ENCODE measurements around the gene RAX2. TPM values are rescaled to one million over a fixed set of nuclear protein-coding genes. Genes with fewer than 3 reads are reported as not detected.
A peak's percentile ranks its signal among the peaks of the same experiment; 100 is the strongest.

RAX2 gene
- total and polyA plus RNA-seq, 2 of the 8 experiments (the other 6 are each of a cell fraction or from before 2014, with no cell fraction given) = 0.08 TPM; not detected in 1

DNA sequence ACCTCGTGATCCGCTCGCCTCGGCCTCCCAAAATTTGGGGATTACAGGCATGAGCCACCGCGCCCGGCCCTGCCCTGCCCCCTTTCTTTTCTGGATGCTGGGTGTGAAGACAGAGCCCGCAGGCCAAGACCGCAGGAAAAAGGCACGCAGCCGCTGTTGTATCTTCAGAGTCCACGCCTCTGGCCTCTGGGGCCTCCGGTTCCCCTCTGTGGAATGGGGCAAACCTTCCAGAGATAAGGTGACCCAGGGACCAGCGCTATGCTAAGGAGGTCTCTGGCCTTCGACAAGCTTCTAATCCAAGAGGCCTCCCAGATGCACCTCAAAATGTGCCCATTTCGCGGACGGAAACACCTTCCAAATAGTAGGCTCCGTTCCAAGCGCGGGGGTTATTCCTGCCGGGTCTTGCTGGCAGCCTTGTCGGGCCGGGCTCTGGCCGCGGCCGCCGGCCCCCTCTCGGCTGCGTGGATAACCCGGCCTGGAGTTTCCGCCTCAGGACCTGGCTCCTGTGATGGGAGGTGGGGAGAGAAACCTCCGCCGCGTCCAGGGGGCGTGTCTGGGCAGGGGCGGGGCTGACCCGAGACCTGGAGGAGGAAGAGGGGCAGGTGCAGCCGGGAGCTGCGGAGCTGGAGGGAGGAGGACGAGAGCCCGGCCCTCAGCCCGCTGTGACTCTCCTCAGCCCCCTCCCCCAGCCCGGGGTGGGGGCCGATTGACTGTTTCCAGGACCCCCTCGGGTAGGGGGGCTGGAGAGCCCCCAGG is 50.7 kb downstream of the RAX2 start (continued):
- TF ChIP-seq SIN3A (conservative IDR thresholded peaks at IDR 0.05 in 1 of 2, IDR thresholded peaks at IDR 0.05 in 1 of 2; ENCODE audit: low read depth in 1 of 2, low read length in 2 of 2) = peak; percentile 74 to 95; a peak in 3 of 4 replicates
- TF ChIP-seq SIX5 (IDR thresholded peaks at IDR 0.05; ENCODE audit: low read depth, low read length) = no peak
- TF ChIP-seq KDM5A (IDR thresholded peaks at IDR 0.05; ENCODE audit: low read length) = no peak
- TF ChIP-seq TCF12 (IDR thresholded peaks at IDR 0.05; ENCODE audit: low read depth, low read length) = peak; percentile 70
- TF ChIP-seq CBX5 (IDR thresholded peaks at IDR 0.05; ENCODE audit: low read depth, low read length) = no peak
- TF ChIP-seq RAD21 (IDR thresholded peaks at IDR 0.05 in 1 of 2, conservative IDR thresholded peaks at IDR 0.05 in 1 of 2; ENCODE audit: low read depth in 2 of 2, low read length in 2 of 2) = peak in 1 of 2 experiments; percentile 24; a peak in 1 of 4 replicates
- no peak for TF ChIP-seq RBBP5 (IDR thresholded peaks at IDR 0.05; ENCODE audit: borderline replicate concordance, low read depth, low read length)
- no peak for TF ChIP-seq ASH2L (IDR thresholded peaks at IDR 0.05; ENCODE audit: low read length)
- no peak for TF ChIP-seq NANOG (IDR thresholded peaks at IDR 0.05; ENCODE audit: insufficient read depth, low read depth, low read length, poor library complexity, severe bottlenecking)
- no peak for TF ChIP-seq HDAC6 (IDR thresholded peaks at IDR 0.05; ENCODE audit: low read depth, low read length)
- TF ChIP-seq, protein P1, sequence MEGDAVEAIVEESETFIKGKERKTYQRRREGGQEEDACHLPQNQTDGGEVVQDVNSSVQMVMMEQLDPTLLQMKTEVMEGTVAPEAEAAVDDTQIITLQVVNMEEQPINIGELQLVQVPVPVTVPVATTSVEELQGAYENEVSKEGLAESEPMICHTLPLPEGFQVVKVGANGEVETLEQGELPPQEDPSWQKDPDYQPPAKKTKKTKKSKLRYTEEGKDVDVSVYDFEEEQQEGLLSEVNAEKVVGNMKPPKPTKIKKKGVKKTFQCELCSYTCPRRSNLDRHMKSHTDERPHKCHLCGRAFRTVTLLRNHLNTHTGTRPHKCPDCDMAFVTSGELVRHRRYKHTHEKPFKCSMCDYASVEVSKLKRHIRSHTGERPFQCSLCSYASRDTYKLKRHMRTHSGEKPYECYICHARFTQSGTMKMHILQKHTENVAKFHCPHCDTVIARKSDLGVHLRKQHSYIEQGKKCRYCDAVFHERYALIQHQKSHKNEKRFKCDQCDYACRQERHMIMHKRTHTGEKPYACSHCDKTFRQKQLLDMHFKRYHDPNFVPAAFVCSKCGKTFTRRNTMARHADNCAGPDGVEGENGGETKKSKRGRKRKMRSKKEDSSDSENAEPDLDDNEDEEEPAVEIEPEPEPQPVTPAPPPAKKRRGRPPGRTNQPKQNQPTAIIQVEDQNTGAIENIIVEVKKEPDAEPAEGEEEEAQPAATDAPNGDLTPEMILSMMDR (IDR thresholded peaks at IDR 0.05; ENCODE audit: control extremely low read depth in 1 of 3, insufficient read depth in 1 of 3, low read depth in 1 of 3, low read length in 3 of 3) = no peak
- no peak for TF ChIP-seq GTF2F1 (IDR thresholded peaks at IDR 0.05; ENCODE audit: borderline replicate concordance, low read depth, low read length)
- no peak for TF ChIP-seq SAP30 (IDR thresholded peaks at IDR 0.05; ENCODE audit: insufficient read depth, insufficient replicate concordance, low read length)
- no peak for TF ChIP-seq RNF2 (IDR thresholded peaks at IDR 0.05; ENCODE audit: borderline replicate concordance, low read depth, low read length, missing control alignments, poor library complexity, severe bottlenecking)
- TF ChIP-seq EP300 (IDR thresholded peaks at IDR 0.05; ENCODE audit: borderline replicate concordance in 1 of 2, low read depth in 2 of 2, low read length in 2 of 2) = peak in 1 of 2 experiments; percentile 94; a peak in 2 of 3 replicates
- TF ChIP-seq TBP (IDR thresholded peaks at IDR 0.05; ENCODE audit: low read depth, low read length) = peak; percentile 56; the same call in 1 of the 2 replicates
- TF ChIP-seq SIRT6 (IDR thresholded peaks at IDR 0.05; ENCODE audit: low read length) = no peak
